Right renal pelvis (tissue), 4 donors: ENCODE measurements around the gene PPIF. TPM values are rescaled to one million over a fixed set of nuclear protein-coding genes. Genes with fewer than 3 reads are reported as not detected.

ENCODE experiments used
- DNase-seq, 4 donors: peaks; one replicate each; pipeline ENCODE4 v3.0.0-alpha.2; 2013; ENCODE audit warnings: low read depth in 4 of 4, low spot score in 3 of 4, missing footprints in 1 of 4
- polyA plus RNA-seq, 4 donors: library from polyadenylated mRNA; unstranded; fragments of 120-200 nt; gene quantifications; one replicate each; pipeline ENCODE4 v1.2.1, GENCODE V29; 2013; ENCODE audit not compliant: insufficient read length in 4 of 4

The PPIF gene
- polyA plus RNA-seq = 10 to 100 TPM; 67.4 to 73.9 (median 69.2) TPM

DNA sequence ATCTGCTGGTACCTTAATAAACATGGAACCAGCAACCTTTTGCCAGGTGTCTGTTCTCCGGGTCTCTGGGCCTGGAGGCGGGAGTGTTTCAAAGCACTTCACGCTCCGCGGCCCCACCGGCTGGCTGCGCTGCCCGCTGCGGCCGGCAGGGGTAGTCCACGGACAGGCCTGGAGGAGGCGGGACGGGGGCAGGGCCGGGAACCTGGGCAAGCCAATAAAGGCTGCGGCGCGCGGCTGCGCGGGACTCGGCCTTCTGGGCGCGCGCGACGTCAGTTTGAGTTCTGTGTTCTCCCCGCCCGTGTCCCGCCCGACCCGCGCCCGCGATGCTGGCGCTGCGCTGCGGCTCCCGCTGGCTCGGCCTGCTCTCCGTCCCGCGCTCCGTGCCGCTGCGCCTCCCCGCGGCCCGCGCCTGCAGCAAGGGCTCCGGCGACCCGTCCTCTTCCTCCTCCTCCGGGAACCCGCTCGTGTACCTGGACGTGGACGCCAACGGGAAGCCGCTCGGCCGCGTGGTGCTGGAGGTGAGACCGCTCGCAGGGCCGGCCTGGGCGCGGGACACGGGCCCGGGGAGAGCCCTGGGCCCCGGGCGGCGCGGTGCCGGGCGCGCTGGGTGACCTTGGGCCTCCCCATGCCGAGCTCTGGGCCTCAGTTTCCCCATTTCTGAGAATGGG lies at the start of gene PPIF:
Gene PPIF, plus strand, starts transcription at position 244 of the 668 bp plus-strand sequence. Its CDS starts 80 bp downstream, at position 324.
- DNase-seq = peak; percentile 77 to 86 (median 83)

DNA sequence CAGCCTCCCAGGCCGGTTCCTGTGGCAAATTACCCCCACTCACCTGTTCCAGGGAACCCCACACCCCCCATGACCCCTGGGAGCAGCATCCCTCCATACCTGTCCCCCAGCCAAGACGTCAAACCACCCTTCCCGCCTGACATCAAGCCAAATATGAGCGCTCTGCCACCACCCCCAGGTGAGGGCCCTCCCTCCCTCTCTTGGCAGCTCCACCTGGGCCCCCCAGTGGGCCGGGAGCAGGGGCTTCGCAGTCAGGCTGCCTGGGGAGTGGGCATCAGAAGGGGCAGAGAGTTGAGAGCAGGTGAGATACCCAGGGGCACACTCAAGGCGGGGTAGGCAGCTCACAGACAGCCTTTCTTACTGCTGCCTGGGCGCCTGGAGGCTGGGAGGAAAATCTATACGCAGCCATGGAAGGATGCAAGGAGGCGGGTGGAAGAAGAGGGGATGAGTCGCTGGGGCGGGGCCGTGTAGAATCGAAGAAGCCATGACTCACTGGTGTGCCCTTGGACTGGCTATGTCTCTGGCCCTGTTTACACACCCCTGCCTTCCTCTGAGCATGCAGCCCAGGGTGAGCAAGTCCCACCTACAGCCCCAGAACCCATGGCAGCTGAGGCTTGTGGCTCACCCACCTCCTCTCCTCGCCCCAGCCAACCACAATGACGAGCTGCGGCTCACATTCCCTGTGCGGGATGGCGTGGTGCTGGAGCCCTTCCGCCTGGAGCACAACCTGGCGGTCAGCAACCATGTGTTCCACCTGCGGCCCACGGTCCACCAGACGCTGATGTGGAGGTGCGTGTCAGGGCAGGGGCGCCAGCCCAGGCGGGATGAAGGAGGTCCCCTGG lies 48.6 kb upstream of the PPIF start:
- DNase-seq = no peak

DNA sequence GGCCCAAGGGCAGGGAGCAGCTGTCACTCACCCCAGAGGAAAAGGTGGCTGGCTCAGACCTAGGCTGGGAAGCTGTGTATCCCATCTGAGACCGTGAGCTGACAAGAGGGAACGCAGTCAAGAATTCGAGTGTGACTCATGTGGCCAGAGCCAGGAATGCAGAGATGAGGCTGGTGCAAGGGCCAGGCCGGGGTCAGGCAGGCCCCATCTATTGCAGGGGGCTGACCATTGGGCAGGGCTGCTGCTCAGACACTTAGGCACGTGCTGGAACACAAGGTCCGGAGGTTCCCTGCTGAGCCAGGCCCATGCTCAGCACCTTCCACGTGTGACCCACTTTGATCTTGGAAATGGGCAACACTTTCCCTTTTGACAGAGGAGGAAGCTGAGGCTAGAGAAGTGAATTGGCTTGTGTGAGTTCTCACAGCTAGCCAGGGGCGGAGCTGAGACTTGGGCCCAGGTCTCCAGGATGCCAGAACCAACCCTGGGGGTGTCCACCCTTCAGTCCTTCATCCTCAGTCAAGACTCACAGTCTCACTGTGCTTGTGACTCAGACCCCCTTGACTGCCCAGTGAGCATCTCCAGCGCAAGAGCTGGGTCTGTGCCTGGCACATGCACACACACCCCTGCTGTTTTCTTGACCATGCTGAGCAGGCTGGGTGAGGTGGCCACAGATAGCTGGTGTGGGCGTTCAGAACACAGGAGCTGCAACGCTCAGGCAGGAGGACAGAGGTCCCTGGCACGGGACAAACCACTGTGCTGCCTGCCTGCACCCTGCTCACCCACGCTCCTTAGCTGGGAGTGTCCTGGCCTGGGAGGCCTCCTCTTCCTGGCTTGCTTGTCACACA lies 47.6 kb upstream of the PPIF start:
- DNase-seq = no peak

DNA sequence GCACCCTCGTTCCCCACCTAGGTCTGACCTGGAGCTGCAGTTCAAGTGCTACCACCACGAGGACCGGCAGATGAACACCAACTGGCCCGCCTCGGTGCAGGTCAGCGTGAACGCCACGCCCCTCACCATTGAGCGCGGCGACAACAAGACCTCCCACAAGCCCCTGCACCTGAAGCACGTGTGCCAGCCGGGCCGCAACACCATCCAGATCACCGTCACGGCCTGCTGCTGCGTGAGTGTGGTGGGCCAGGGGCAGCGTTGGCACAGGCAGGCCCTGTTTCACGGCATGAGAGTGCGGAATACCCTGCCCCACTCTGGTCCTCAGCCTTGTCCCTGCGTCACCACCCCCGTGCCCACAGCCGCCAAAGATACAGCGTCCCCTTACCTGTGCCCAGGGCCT lies 46.6 kb upstream of the PPIF start:
- DNase-seq = no peak

DNA sequence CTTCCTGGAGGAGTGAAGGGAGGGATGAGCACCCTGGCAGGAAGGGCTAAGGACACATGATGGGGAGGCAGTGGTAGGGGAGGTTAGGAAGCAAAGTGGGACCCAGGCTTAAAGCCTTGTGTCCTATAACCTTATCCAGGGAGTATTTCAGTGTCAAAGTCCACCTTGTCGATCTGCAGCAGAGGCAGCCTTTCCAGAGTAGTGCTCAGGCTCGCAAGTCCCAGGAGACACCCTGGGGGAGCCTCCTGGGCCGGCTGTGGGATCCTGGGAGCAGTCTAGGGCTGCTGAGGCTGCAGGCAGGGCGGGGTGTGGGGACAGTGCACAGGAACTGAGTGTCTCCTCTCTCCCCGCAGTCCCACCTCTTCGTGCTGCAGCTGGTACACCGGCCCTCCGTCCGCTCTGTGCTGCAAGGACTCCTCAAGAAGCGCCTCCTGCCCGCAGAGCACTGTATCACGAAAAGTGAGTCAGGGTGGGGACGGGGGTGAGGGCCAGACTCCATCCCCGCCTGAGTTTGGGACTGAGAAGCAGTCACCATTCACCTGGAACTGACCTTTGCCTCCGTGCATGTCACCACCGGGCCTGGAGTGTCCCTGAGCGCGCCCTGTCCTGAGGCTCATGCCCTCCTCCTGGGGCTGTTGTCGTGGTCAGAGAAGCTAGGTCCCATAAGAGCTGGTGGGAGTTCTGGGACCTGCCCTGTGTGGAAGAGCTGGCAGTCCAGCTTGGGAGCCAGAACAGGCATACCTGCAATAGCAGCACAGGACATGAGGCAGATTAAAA lies 45.3 kb upstream of the PPIF start:
- no peak for DNase-seq

DNA sequence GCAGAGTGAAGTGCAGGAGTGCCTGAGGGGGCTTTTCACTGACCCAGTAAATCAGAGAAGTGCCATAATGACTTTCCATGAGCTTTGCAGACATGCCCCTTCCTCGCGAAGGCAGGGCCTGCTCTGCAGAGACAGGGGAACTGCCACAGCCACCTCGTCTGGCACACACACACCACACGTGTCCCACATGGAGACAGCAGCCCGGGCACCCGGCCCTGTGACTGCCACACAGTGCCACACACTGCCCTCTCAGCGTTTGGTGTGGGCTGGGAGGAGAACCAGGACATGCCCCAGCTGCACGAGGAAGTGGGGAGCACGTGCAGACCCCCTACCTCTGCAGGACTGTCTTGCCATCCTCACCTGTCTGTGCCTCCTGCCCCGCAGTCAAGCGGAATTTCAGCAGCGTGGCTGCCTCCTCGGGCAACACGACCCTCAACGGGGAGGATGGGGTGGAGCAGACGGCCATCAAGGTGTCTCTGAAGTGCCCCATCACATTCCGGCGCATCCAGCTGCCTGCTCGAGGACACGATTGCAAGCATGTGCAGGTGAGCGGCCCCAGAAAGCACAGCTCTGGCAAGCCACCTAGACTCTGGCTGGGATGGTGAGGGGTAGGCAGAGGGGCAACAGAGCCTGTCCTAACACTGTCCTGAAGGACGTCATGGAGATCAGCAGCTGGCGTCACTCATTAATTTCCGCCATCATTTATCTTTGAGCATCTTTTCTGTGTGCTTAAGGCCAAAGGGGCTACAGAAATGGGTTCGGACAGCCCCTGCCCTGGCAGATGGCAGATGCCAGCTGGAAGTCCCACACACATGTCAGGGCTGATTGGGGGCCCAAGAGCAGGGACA lies 43.4 kb upstream of the PPIF start:
- no peak for DNase-seq

DNA sequence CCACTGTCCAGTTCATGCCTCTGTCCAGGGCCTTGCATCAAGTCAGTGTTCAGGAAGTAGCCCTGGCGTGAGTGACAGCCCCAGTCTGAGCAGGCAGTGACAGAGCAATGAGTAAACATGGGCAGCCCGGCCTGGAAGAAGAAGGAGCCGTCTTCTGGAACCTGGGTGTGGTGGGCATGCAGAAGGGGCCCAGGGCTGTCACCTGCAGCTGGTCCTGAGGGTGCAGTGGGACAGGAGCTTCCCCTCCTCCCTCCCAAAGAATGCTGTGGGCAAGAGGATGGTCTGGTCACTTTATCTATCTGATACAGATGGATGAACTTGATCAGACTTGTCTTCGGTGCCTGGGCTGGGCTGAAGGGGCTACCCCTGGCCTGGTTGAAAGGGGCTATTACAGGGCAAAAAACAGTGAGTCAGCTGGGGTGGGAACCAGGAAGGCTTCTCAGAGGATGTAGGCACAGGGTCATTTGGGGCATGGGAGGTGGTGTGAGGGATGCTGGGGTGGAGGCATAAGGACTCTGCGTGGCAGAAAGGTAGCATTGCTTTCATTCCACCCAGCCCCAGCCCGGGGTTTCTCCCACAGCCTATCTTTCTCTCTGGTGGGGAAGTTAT lies 42.7 kb upstream of the PPIF start:
- DNase-seq = no peak

DNA sequence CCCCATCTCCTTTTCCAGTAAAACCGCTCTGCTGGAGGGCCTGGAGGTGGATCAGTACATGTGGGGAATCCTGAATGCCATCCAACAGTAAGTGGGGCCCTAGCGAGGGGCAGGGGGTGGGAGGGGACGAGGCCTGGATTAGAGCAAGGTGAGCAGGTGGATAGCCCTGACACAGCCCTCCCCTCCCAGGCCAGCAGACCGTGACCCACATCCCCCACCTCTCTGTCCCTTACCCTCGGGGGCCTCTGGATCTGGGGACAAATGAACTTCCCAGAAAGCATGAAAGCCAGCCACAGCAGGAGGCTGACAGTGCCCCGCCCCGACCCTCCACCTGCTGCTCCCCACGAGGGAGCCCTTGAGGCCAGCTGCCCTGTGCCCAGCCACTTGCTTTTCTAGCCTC lies 41.8 kb upstream of the PPIF start:
- no peak for DNase-seq

DNA sequence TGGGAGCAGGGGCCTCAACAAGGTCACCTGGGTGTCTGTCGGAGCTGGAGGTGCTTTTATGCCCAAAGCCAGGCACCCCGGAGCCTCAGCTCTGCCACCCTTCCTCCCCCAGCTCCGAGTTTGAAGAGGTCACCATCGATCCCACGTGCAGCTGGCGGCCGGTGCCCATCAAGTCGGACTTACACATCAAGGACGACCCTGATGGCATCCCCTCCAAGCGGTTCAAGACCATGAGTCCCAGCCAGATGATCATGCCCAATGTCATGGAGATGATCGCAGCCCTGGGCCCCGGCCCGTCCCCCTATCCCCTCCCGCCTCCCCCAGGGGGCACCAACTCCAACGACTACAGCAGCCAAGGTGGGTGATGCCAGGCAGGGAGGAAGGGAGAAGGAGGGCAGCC lies 41.3 kb upstream of the PPIF start:
- no peak for DNase-seq

DNA sequence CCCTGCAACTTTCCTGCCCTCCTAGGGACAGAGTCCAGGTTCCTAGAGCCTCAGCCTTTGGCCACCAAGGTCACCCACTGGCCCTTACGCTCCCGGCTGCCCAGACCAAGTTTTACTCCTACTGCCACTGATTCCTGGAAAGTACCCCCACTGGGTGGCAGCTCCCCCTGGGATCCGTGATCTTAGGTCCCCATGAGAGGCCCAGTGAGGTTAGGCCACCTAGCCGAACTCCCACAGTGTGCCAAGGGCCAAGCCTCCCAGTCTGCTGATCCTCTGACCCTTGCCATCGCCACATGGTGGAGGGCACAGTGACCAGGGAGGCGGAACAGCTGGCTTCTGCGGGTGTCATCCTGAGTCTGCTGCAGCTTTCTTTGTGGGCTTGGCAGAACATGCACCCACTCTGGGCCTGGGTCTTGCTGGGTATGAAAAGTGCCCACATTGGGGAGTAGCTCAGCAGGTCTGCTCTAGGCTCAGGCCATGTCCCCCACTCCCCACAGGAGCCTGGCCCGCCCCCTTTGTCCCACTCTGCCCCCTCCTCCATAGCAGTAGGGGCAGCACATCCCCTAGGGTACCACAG lies 40.5 kb upstream of the PPIF start:
- DNase-seq = no peak

DNA sequence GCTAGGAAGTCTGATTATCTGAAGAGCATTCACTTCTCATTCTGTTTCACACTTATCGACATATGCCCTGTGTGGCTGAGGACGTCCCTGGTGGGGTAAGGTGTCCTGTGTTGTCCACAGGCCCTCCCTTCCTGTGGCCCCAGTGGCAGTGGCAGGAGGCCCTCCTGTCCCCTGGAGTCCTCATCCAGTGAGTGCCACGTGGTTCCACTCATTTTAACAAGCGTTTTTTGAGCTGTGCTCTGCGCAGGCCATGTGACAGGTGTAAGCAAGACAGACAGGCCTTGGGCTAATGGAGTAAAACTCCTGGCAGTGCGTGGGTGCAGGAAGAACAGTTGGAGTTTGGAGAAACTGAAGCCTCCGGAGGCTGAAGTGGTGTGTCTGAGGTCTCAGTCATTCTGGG lies 39.3 kb upstream of the PPIF start:
- no peak for DNase-seq

DNA sequence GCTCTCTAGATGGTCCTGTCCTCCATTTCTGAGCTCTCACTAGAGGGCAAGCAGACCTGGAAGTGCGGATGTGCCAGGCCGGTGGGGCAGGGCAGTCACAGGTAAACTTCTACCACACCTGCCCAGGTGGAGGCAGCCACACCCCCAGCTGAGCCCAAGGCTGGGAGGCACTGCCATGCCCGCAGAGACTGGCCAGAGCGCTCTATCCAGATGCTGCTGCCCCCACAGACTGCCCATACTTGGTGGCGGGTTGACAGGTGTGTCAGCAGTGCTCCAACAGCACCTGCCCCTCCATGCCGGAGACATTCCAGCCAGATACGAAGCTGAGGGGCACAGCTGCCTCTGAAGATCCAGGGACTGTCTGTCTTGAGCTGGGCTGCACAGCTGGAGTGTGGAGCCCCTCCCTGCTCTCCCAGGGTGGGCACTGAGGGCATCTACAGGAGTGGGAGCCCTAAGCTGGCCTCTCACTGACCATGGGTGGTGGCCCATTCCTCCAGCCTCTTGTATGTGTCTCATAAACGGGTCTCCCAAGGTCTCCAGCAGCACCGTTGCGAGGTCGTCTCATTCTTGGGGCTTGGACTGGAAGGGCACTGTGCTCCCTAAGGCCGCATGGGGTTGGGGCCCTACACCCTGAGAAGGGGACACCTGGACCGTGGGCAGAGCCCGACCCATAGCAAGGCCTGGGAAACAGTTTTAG lies 38.2 kb upstream of the PPIF start:
- DNase-seq = no peak

DNA sequence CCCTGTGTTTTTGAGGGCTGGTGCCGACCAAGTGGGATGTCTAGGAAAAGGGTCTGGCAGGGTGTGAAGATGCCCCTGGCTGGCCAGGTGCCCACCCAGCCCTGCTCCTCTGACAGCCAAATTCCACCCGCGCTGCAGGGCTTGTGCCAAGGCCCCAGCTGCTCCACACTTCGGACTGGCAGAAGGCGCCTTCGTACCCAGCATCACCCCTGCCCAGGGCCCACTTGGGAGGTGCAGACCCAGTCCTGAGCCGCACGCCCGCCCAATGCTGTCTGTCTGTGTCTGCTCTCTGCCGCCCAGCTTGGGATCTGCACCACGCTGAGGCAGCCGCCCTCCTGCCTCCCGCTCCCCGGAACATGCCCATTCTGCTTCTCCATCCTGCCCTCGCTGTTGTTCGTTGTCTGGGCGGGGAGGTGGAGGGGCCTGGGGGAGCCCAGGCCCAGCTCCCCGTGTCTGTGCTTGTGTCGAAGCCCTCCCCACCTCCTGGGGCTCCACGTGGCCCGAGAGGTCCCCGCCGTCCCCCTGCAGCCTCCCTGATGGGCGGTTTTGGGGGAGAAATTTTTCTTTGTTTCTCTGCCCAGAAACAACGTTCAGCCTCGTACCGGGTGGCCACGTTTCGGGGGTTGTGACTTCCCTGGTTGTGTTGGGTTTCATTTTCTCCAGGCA lies 36.9 kb upstream of the PPIF start:
- no peak for DNase-seq

DNA sequence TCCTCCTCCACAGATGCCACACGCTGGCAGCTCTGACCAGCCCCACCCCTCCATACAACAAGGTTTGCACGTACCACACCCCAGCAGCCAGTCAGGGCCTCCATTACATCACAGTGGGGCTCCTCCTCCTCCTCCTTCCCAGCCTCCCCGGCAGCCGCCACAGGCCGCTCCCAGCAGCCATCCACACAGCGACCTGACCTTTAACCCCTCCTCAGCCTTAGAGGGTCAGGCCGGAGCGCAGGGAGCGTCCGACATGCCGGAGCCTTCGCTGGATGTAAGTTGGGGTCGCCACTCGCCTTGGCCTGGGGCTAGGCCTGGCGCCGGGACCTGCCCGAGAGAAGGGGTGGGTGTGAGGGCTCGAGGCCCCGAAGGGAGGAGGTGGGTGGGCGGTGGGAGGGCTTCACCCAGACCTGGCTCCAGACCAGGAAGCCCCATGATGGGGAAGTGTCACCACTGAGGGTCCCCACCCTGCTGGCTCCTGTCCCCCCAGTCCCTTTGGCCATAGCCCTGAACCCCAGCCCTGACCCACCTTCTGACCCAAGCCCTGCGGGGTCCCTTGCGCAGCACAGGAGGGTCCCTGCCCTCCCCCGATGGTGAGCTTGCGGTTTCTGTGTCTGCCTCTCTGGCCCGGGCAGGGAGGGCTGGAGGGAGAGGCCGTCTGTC lies 36.2 kb upstream of the PPIF start:
- no peak for DNase-seq

DNA sequence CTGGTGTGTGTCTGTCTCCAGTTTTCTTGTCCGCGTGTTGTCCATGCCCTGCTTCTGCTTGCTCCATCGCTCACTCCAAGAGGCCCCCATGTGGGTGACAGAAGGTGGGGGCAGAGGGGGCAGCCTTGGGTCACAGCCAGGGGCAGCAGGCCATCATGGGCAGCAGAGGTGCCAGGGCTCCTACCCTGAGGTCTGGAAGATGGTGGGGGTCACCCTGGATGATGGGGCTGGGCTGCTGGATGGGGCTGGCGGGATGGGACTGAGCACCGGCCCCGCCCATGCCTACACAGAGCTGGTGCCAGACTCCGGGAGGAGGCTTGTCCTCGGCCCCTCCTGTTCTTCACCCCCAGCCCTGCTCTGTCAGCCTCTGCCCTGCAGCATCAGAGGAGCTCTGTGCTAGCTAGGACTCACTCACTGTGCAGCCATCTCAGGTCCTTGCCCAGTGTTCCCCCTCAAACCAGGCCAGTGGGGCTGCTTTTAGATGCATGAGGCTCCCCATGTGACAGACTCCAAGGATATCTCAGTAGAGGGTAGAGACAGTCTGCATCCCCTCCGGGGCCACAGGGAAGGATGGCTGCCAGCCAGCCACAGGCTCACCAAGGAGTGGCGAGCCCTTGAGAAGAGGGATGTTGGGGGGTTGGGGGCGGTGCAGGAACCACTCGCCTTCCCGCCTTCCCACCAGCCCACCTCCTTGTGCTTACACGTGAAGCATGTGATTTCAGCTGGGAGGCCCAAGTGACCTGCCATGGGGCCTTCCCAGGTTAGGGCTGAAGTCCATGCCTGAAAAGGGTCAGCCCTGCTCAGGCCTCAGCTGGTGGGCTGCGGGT lies 35.5 kb upstream of the PPIF start:
- DNase-seq = no peak

DNA sequence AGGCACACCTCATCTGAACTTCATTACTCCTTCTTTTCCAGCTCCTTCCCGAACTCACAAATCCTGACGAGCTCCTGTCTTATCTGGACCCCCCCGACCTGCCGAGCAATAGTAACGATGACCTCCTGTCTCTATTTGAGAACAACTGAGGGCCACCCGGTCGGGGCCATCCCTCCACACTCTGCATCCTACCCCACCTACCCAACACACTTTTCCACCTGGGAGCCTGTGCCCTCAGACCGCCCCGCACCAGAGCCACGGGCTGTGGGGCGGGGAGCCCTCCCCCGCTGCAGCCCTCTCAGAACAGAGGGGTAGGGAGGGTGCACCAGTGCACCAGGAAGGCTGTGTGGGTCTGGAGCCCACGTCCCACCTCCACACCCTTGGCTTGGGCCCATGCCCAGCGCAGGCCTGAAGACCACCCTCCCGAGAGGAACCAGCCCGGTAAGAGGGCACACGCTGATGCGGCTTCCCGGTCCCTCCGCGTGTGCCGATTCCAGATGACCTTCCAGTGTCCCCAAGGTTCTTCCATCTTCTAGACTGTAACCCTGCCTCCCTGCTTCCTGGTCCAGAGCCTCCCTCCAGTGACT lies 34.6 kb upstream of the PPIF start:
- no peak for DNase-seq
